Measurements from ENCODE around the gene ZNF576.
"Not testable (repeated sequence)": the region's sequence is repeated elsewhere in the genome, so short reads cannot be mapped to it uniquely, and the experiment has no call there.

Gene ZNF576

GRCh38 chr19:43582495-43582894 is 13.9 kb upstream of the ZNF576 start:
- CTCF ChIA-PET = interaction anchor here (0.6 to 2.1 kb wide), 2 partner anchors 12 to 15 kb away, joined by 4 to 7 read pairs; no protein-coding TSS in a partner anchor

GRCh38 chr19:43584484-43584883 is 11.9 kb upstream of the ZNF576 start:
- POLR2A ChIA-PET (ENCODE audit: low non-redundant PET) = interaction anchor here (1.1 kb wide), 1 partner anchor 10 kb away, joined by 3 read pairs; no protein-coding TSS in a partner anchor
- TF ChIP-seq CTCF (conservative IDR thresholded peaks at IDR 0.05; ENCODE audit: low read depth) = no peak
- CTCF ChIA-PET = no interaction called here
- DNase-seq (ENCODE audit: low spot score) = no peak
- peak overlapping the region; percentile 47; the same call in 1 of the 2 replicates for H3K27ac ChIP-seq

More at GRCh38 chr19:43582495-43582894, 13.9 kb upstream of the ZNF576 start:
- DNase-seq (ENCODE audit: low spot score) = no peak
- TF ChIP-seq CTCF (conservative IDR thresholded peaks at IDR 0.05; ENCODE audit: low read depth) = no peak
- no peak overlapping the region for H3K27ac ChIP-seq
- POLR2A ChIA-PET (ENCODE audit: low non-redundant PET) = no interaction called here

- CTCF ChIA-PET = no interaction called here
- no peak overlapping the region for H3K27ac ChIP-seq
- no peak for DNase-seq (ENCODE audit: low spot score)
- no peak for TF ChIP-seq CTCF (conservative IDR thresholded peaks at IDR 0.05; ENCODE audit: low read depth)
- POLR2A ChIA-PET (ENCODE audit: low non-redundant PET) = no interaction called here
Measured at GRCh38 chr19:43586346-43586745, 10.0 kb upstream of the ZNF576 start.

- H3K27ac ChIP-seq; POLR2A ChIA-PET (ENCODE audit: low non-redundant PET); CTCF ChIA-PET; DNase-seq (ENCODE audit: low spot score): not testable (repeated sequence)
Measured at GRCh38 chr19:43587029-43587428, 9.4 kb upstream of the ZNF576 start.

- POLR2A ChIA-PET (ENCODE audit: low non-redundant PET) = no interaction called here
- no peak for DNase-seq (ENCODE audit: low spot score)
- TF ChIP-seq CTCF (conservative IDR thresholded peaks at IDR 0.05; ENCODE audit: low read depth) = no peak
- CTCF ChIA-PET = interaction anchor here (0.9 kb wide), 1 partner anchor 11 kb away, joined by 3 read pairs; no protein-coding TSS in a partner anchor
- H3K27ac ChIP-seq = no peak overlapping the region
Measured at GRCh38 chr19:43589277-43589676, 7.1 kb upstream of the ZNF576 start.

- CTCF ChIA-PET = interaction anchor here (0.7 kb wide), 1 partner anchor 1640 kb away, joined by 3 read pairs; no protein-coding TSS in a partner anchor
- POLR2A ChIA-PET (ENCODE audit: low non-redundant PET) = no interaction called here
- DNase-seq (ENCODE audit: low spot score) = no peak
- no peak overlapping the region for H3K27ac ChIP-seq
- no peak for TF ChIP-seq CTCF (conservative IDR thresholded peaks at IDR 0.05; ENCODE audit: low read depth)
Measured at GRCh38 chr19:43589678-43590077, 6.7 kb upstream of the ZNF576 start.

GRCh38 chr19:43591904-43592772 is 4.3 kb upstream of the ZNF576 start:
- no peak for DNase-seq (ENCODE audit: low spot score)
- ChIA-PET POLR2A (ENCODE audit: low non-redundant PET) (no interaction called here), CTCF (no interaction called here)
- TF ChIP-seq CTCF (conservative IDR thresholded peaks at IDR 0.05; ENCODE audit: low read depth) = no peak
- H3K27ac ChIP-seq = no peak overlapping the region
